ENCODE results near the gene KMO.

KMO gene

DNA sequence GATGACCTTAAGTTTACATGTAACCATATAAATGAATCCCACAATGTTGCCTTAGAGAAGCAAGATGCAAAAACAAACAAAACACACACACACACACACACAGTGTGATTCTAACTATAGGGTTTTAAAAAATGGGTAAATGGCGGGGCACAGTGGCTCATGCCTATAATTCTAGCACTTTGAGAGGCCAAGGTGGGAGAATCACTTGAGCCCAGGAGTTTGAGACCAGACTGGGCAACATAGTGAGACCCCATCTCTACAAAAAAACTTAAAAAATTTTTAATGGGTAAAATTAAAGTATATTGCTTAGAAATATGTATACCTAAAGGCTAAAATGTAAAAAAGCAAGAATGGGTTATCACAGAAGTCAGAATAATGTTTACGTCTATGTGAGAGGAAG lies 15.8 kb downstream of the KMO start:
- TF ChIP-seq EZH2 (IDR thresholded peaks at IDR 0.05; ENCODE audit: borderline replicate concordance, low read depth, low read length, severe bottlenecking) = no peak
- TF ChIP-seq, protein P1, sequence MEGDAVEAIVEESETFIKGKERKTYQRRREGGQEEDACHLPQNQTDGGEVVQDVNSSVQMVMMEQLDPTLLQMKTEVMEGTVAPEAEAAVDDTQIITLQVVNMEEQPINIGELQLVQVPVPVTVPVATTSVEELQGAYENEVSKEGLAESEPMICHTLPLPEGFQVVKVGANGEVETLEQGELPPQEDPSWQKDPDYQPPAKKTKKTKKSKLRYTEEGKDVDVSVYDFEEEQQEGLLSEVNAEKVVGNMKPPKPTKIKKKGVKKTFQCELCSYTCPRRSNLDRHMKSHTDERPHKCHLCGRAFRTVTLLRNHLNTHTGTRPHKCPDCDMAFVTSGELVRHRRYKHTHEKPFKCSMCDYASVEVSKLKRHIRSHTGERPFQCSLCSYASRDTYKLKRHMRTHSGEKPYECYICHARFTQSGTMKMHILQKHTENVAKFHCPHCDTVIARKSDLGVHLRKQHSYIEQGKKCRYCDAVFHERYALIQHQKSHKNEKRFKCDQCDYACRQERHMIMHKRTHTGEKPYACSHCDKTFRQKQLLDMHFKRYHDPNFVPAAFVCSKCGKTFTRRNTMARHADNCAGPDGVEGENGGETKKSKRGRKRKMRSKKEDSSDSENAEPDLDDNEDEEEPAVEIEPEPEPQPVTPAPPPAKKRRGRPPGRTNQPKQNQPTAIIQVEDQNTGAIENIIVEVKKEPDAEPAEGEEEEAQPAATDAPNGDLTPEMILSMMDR (IDR thresholded peaks at IDR 0.05; ENCODE audit: borderline replicate concordance, extremely low read depth, low read length, poor library complexity, severe bottlenecking) = no peak
- Histone ChIP-seq H2AFZ (ENCODE audit: low read depth, low read length) (no peak overlapping the region), H4K20me1 (ENCODE audit: insufficient read depth, low read length) (no peaks in the 10 kb centered on the region), H3K79me2 (ENCODE audit: insufficient read depth, low read length) (no peaks in the 10 kb centered on the region), H3K4me2 (ENCODE audit: insufficient read depth, low read length) (no peak overlapping the region), H3K27ac (ENCODE audit: low read length) (no peak overlapping the region), H3K4me1 (ENCODE audit: insufficient read depth, low read length) (no peaks in the 10 kb centered on the region), H3K9me3 (ENCODE audit: insufficient read depth, low read length, severe bottlenecking) (no peaks in the 10 kb centered on the region), H3K27me3 (ENCODE audit: insufficient read depth, low read length, poor library complexity) (no peaks in the 10 kb centered on the region), H3K9ac (ENCODE audit: low read depth, low read length) (no peak overlapping the region), H3K4me3 (ENCODE audit: low read depth in 1 of 2, low read length in 2 of 2) (no peak overlapping the region), H3K36me3 (ENCODE audit: insufficient read depth, low read length) (no peaks in the 10 kb centered on the region)
- DNase-seq (no peak), ATAC-seq (ENCODE audit: insufficient read depth, low read depth) (no peak)

DNA sequence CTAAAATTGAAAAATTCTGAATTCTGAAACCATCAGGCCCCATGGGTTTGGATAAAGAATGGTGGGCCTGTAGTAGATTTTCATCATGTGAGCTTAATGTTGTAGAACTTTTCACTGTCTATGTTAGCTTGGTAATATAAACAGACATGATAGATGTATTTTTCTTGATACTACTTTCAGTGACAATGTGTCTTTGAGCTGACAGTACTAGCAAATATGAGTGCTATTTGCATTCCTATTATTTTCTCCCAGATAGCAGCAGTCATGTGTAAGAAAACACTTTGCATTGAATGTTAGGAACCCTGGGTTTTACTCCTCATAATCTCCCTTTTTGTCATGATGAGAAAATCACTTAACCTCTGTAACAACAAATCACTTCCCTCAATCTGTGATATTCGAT lies 18.1 kb downstream of the KMO start:
- ATAC-seq (ENCODE audit: insufficient read depth, low read depth) = no peak
- H3K4me2 ChIP-seq (ENCODE audit: insufficient read depth, low read length) = no peak overlapping the region

DNA sequence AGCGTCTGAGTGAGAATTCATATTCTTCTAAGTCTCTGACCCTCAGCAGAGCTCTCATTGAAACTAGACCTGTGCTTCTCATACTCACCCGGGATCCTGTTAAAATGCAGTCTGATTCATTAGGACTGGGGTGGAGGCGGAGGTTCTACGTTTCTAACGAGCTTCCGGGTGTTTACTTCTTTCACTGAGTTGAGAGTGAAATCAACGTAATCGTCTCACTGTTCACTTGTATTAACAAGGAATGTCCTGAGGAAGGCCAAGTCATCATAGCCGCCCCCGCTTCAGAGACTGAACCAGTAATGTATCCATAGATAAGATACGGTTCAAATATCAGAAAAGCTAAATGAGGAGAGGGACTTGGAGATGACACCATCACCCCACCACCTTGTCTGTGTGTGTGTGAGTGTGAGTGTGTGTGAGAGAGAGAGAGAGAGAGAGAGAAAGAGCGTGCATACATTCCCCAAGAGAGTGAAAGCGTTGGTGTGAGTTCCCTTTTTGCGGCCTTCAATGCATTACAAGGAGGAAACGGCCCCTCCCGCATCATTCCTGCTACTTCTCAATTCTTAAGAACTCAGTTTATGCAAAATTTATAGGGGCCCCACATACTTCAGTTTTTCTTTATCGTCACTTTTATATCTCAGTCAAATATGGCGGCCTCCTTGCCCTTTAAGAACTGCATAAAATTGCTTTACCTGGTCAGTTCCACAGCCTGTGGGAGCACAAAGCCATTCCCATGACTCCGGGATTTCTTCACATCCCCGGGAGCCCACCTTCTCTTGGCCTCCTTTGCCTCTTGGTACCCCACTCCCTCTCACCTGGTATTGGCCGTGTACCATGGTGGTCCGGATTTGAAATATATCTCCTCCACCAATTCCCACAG lies 19.8 kb downstream of the KMO start:
- Histone ChIP-seq H3K4me3 (ENCODE audit: low read depth in 1 of 2, low read length in 2 of 2) (no peak overlapping the region), H3K9ac (ENCODE audit: low read depth, low read length) (no peak overlapping the region), H3K27ac (ENCODE audit: low read length) (no peak overlapping the region), H3K4me1 (ENCODE audit: insufficient read depth, low read length) (no peaks in the 10 kb centered on the region), H3K4me2 (ENCODE audit: insufficient read depth, low read length) (no peak overlapping the region), H4K20me1 (ENCODE audit: insufficient read depth, low read length) (no peaks in the 10 kb centered on the region), H3K79me2 (ENCODE audit: insufficient read depth, low read length) (no peaks in the 10 kb centered on the region), H2AFZ (ENCODE audit: low read depth, low read length) (no peak overlapping the region), H3K9me3 (ENCODE audit: insufficient read depth, low read length, severe bottlenecking) (no peaks in the 10 kb centered on the region), H3K36me3 (ENCODE audit: insufficient read depth, low read length) (no peaks in the 10 kb centered on the region), H3K27me3 (ENCODE audit: insufficient read depth, low read length, poor library complexity) (no peaks in the 10 kb centered on the region)
- ATAC-seq (ENCODE audit: insufficient read depth, low read depth) (no peak), DNase-seq (no peak)
- TF ChIP-seq, protein P1 (IDR thresholded peaks at IDR 0.05; ENCODE audit: borderline replicate concordance, extremely low read depth, low read length, poor library complexity, severe bottlenecking) = no peak
- TF ChIP-seq EZH2 (IDR thresholded peaks at IDR 0.05; ENCODE audit: borderline replicate concordance, low read depth, low read length, severe bottlenecking) = no peak

More for the DNA sequence above, 18.1 kb downstream of the KMO start:
- Histone ChIP-seq H2AFZ (ENCODE audit: low read depth, low read length) (no peak overlapping the region), H3K9me3 (ENCODE audit: insufficient read depth, low read length, severe bottlenecking) (no peaks in the 10 kb centered on the region), H3K27me3 (ENCODE audit: insufficient read depth, low read length, poor library complexity) (no peaks in the 10 kb centered on the region), H3K4me1 (ENCODE audit: insufficient read depth, low read length) (no peaks in the 10 kb centered on the region), H3K36me3 (ENCODE audit: insufficient read depth, low read length) (no peaks in the 10 kb centered on the region), H3K4me3 (ENCODE audit: low read depth in 1 of 2, low read length in 2 of 2) (no peak overlapping the region), H3K79me2 (ENCODE audit: insufficient read depth, low read length) (no peaks in the 10 kb centered on the region), H3K9ac (ENCODE audit: low read depth, low read length) (no peak overlapping the region), H4K20me1 (ENCODE audit: insufficient read depth, low read length) (no peaks in the 10 kb centered on the region), H3K27ac (ENCODE audit: low read length) (no peak overlapping the region)
- no peak for TF ChIP-seq EZH2 (IDR thresholded peaks at IDR 0.05; ENCODE audit: borderline replicate concordance, low read depth, low read length, severe bottlenecking)
- TF ChIP-seq, protein P1 (IDR thresholded peaks at IDR 0.05; ENCODE audit: borderline replicate concordance, extremely low read depth, low read length, poor library complexity, severe bottlenecking) = no peak
- DNase-seq = no peak

Measured in DND-41 (cell line).